ENCODE results near the gene KRT84.

The KRT84 gene

GRCh38 chr12:52333321-52333720 is 52.1 kb downstream of the KRT84 start:
- Histone ChIP-seq H3K27me3 (ENCODE audit: control insufficient read depth, insufficient read depth, low read length) (peaks cover 42% of the 10 kb centered on the region), H3K9ac (ENCODE audit: low read depth, low read length) (no peak overlapping the region), H3K36me3 (ENCODE audit: insufficient read depth, low read length) (no peaks in the 10 kb centered on the region)

DNA sequence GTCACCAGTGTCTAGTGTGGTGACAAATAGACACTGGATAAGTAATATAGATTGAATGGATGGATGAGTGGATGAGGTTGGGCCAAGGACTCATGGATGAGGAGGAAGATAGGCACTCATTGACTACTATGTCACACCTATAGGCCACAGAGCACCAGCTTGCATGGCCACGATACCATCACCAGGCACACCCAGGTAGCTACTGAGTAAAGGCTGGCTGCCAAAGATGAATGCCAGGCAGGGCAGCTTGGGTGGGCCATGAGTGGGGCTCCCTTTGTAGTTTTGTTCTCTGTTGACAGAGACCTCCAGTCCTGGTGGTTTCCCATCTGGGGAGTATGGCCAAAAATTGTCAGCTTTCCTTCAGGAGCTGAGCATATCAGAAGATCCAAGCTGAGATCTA is 53.1 kb downstream of the KRT84 start:
- no peak overlapping the region for H3K4me2 ChIP-seq (ENCODE audit: low read length)
- no peaks in the 10 kb centered on the region for H3K36me3 ChIP-seq (ENCODE audit: insufficient read depth, low read length)
- peaks cover 33% of the 10 kb centered on the region for H3K27me3 ChIP-seq (ENCODE audit: control insufficient read depth, insufficient read depth, low read length)
- H3K4me1 ChIP-seq (ENCODE audit: control insufficient read depth, insufficient read depth, low read length) = no peaks in the 10 kb centered on the region
- H3K9me3 ChIP-seq (replicated peaks; ENCODE audit: low read length) = no peaks in the 10 kb centered on the region
- H3K9ac ChIP-seq (ENCODE audit: low read depth, low read length) = no peak overlapping the region
- no peak overlapping the region for H3K4me3 ChIP-seq (ENCODE audit: low read length)

More at GRCh38 chr12:52333321-52333720, 52.1 kb downstream of the KRT84 start:
- H3K9me3 ChIP-seq (replicated peaks; ENCODE audit: low read length) = no peaks in the 10 kb centered on the region
- no peaks in the 10 kb centered on the region for H3K4me1 ChIP-seq (ENCODE audit: control insufficient read depth, insufficient read depth, low read length)
- no peak overlapping the region for H3K4me3 ChIP-seq (ENCODE audit: low read length)
- no peak overlapping the region for H3K4me2 ChIP-seq (ENCODE audit: low read length)

DNA sequence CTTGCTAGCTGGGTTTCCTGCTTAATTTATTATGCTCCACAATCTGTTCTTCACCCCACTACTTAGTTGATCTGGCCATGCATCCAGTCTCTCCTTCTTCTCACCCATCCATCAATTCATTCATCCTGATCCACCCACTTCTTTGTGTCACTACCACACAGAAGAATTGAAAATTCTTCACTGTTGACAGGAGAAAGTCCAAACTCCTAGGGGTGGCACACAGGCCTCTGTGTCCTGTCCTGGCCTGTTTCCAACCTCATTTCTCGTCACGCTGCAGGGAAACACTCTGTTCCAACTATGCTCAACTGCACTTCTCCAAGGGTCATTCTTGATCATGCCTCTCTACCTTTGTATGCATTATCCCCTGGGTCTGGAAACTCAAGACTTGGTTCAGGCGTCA is 53.6 kb downstream of the KRT84 start:
- peaks cover 33% of the 10 kb centered on the region for H3K27me3 ChIP-seq (ENCODE audit: control insufficient read depth, insufficient read depth, low read length)
- H3K4me1 ChIP-seq (ENCODE audit: control insufficient read depth, insufficient read depth, low read length) = no peaks in the 10 kb centered on the region
- H3K36me3 ChIP-seq (ENCODE audit: insufficient read depth, low read length) = no peaks in the 10 kb centered on the region
- H3K4me3 ChIP-seq (ENCODE audit: low read length) = no peak overlapping the region
- no peaks in the 10 kb centered on the region for H3K9me3 ChIP-seq (replicated peaks; ENCODE audit: low read length)
- no peak overlapping the region for H3K9ac ChIP-seq (ENCODE audit: low read depth, low read length)
- no peak overlapping the region for H3K4me2 ChIP-seq (ENCODE audit: low read length)

GRCh38 chr12:52331039-52331438 is 54.4 kb downstream of the KRT84 start:
- peaks cover 33% of the 10 kb centered on the region for H3K27me3 ChIP-seq (ENCODE audit: control insufficient read depth, insufficient read depth, low read length)
- no peak overlapping the region for H3K4me2 ChIP-seq (ENCODE audit: low read length)
- H3K36me3 ChIP-seq (ENCODE audit: insufficient read depth, low read length) = no peaks in the 10 kb centered on the region
- H3K4me1 ChIP-seq (ENCODE audit: control insufficient read depth, insufficient read depth, low read length) = no peaks in the 10 kb centered on the region
- H3K9ac ChIP-seq (ENCODE audit: low read depth, low read length) = no peak overlapping the region
- no peaks in the 10 kb centered on the region for H3K9me3 ChIP-seq (replicated peaks; ENCODE audit: low read length)
- no peak overlapping the region for H3K4me3 ChIP-seq (ENCODE audit: low read length)

DNA sequence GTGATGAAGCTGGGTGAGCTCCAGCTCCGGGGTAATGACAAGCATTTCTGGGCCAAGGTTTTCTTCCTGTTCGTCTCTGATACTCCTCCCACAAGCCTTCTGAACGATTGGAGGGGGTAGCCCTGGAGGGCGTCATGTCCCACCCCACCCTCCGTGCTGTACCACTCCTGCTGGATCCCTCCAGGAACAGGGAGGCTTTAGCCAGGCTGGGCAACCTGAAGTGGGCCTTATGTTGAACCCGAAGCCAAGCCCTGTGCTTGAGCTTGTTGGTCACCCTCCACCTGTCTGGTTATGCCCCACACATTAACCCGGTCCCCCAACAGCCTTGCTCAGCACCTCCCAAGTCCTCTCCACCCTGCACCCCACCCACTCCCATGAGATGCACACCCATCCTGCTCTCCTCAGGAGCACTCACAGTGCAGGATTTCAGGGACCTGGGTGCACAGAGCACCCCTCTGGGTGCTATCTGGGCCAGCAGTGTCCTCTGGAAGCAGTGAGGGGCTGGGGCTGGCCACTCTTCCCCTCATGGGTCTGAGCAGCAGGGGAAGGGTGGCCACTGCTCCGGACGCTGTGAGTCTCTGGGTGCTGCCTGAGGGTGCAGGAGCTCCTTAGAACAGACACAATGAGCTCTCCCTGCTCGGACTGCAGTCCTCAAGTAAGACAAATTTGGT is 57.5 kb downstream of the KRT84 start:
- Histone ChIP-seq H3K4me2 (ENCODE audit: low read length) (no peak overlapping the region), H3K27me3 (ENCODE audit: control insufficient read depth, insufficient read depth, low read length) (peaks cover 30% of the 10 kb centered on the region), H3K9ac (ENCODE audit: low read depth, low read length) (no peak overlapping the region), H3K4me3 (ENCODE audit: low read length) (no peak overlapping the region), H3K4me1 (ENCODE audit: control insufficient read depth, insufficient read depth, low read length) (no peaks in the 10 kb centered on the region), H3K9me3 (replicated peaks; ENCODE audit: low read length) (no peaks in the 10 kb centered on the region), H3K36me3 (ENCODE audit: insufficient read depth, low read length) (no peaks in the 10 kb centered on the region)

Measured in skeletal muscle satellite cell (primary cell).